ENCODE results near the gene NHEJ1. TPM values are rescaled to one million over a fixed set of nuclear protein-coding genes. Genes with fewer than 3 reads are reported as not detected.
A peak's percentile ranks its signal among the peaks of the same experiment; 100 is the strongest.

Gene NHEJ1
- total and polyA plus RNA-seq, 9 of the 15 experiments (the other 6 are each of a cell fraction or from before 2014, with no cell fraction given), result 9.0 to 23.7 (median 13.9) TPM

- peak; percentile 4 for TF ChIP-seq PRDM10 (IDR thresholded peaks at IDR 0.05; ENCODE audit: partially characterized antibody)
- peak in 1 of 2 experiments; percentile 19; a peak in 1 of 4 replicates for TF ChIP-seq HDAC1 (IDR thresholded peaks at IDR 0.05)
- 0 out of 2 replicates have a peak, but pooled peaks have one; percentile 9 for TF ChIP-seq KLF13 (tag; IDR thresholded peaks at IDR 0.05; ENCODE audit: borderline replicate concordance, low read depth)
- peak; percentile 97 for TF ChIP-seq ZBTB7A (IDR thresholded peaks at IDR 0.05; ENCODE audit: borderline replicate concordance, control insufficient read depth, low read depth, low read length)
- no peak for TF ChIP-seq CSDE1 (IDR thresholded peaks at IDR 0.05)
- peak; percentile 11 to 27; a peak in 1 of 4 replicates for TF ChIP-seq SIN3A (IDR thresholded peaks at IDR 0.05; ENCODE audit: borderline replicate concordance in 2 of 2, control insufficient read depth in 1 of 2, low read depth in 2 of 2, low read length in 2 of 2)
- no peak for TF ChIP-seq ZNF175 (CRISPR knock-in tag; IDR thresholded peaks at IDR 0.05; ENCODE audit: low read depth)
Observed at GRCh38 chr2:219175928-219176817, 15.6 kb upstream of the NHEJ1 start (continued).

All from K562 (cell line).